Gastrocnemius medialis (tissue), 4 donors: ENCODE data around the gene TMEM132E.

Experiments used
- POLR2A ChIP-seq, 2 donors: fragments of 450-650 bp; IDR thresholded peaks; one replicate each; pipeline ENCODE4 v1.6.1; 2017; ENCODE audit warnings: antibody characterized with exemption in 2 of 2, mild to moderate bottlenecking in 2 of 2, moderate library complexity in 2 of 2
- TF ChIP-seq, protein P1 (sequence below), 5 experiments: fragments of 450-650 bp in 3 of 5; fragments of 200-600 bp in 2 of 5; sonication (generic) in 2 of 5; IDR thresholded peaks in 4 of 5; conservative IDR thresholded peaks in 1 of 5; 1 replicate in 4 of 5; 2 replicates in 1 of 5; pipeline ENCODE4 v1.5.1; 2016 to 2019; ENCODE audit warnings: antibody characterized with exemption in 5 of 5, mild to moderate bottlenecking in 3 of 5, moderate library complexity in 3 of 5

DNA sequence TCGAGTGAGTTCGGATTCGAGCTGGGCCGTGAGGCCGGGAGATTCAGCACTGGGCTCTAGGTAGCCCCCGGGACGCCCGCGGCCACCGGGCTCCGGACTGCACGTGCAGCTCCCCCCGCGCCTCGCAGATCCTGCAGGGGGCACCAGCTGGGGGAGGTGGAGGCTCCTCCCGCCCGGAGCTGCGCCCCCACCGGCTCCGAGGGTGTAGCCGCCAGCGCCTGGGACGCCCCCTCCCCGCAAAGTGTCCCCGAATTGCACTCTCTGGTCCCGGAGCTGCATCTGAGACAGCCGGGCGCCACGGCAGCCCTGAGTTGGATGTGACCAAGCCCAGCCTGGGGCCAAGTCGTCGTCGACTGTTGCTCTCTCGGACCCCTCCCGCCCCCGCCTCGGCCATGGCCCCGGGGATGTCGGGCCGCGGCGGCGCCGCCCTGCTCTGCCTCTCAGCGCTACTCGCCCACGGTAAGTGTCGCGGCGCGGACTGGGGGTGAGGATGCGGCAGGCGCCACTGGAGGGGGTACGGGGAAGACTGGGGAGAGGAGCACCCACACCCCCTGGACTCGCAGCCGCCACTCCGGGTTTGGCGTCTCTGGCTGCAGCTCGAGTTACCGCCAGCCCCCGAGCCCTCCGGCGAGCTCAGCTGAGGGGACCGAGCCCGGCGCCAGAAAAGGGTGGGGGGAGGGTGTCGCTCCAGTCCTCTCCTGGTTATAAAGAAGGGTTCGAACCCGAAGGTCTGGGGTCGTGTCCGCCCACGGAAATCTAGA is 1.5 kb downstream of the TMEM132E start:
- TF ChIP-seq, protein P1, sequence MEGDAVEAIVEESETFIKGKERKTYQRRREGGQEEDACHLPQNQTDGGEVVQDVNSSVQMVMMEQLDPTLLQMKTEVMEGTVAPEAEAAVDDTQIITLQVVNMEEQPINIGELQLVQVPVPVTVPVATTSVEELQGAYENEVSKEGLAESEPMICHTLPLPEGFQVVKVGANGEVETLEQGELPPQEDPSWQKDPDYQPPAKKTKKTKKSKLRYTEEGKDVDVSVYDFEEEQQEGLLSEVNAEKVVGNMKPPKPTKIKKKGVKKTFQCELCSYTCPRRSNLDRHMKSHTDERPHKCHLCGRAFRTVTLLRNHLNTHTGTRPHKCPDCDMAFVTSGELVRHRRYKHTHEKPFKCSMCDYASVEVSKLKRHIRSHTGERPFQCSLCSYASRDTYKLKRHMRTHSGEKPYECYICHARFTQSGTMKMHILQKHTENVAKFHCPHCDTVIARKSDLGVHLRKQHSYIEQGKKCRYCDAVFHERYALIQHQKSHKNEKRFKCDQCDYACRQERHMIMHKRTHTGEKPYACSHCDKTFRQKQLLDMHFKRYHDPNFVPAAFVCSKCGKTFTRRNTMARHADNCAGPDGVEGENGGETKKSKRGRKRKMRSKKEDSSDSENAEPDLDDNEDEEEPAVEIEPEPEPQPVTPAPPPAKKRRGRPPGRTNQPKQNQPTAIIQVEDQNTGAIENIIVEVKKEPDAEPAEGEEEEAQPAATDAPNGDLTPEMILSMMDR (IDR thresholded peaks at IDR 0.05 in 4 of 5, conservative IDR thresholded peaks at IDR 0.05 in 1 of 5): no peak
- TF ChIP-seq POLR2A (IDR thresholded peaks at IDR 0.05): no peak
